Measurements from ENCODE around the gene FKRP. TPM values are rescaled to one million over a fixed set of nuclear protein-coding genes. Genes with fewer than 3 reads are reported as not detected.

FKRP gene
- polyA plus RNA-seq, 1 donor (not counting 4 experiments of a cell fraction or from before 2014, with no cell fraction given): 6.1 TPM

DNA sequence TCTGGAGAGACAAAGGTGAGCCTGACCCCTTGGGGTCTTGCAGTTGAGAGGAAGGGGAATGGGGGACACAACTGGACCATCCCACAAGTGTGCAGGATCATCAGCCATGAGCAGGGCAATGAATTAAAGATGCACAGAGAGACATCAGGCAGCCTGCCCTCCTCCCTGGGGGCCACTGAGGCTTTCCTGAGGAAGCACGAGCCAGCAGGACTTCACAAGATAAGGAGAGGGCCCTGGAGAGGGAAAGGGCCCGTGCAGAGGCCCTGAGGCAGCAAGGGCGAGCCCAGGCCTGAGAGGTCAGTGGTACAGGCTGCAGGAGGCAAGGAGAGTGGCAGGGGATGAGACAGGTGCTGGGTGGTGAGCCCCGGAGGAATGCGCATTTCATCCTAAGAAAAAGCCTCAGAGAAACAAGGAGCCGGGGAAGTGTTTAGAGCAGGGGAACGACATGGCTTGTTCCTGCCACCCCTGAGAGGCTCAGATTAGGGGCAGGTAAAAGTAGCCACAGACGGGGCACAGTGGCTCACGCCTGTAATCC, 19.9 kb upstream of the FKRP start:
- Histone ChIP-seq H3K79me2 (ENCODE audit: control insufficient read depth, insufficient read depth, low read length) (peaks cover 23% of the 10 kb centered on the region), H3K27me3 (ENCODE audit: control insufficient read depth, extremely low read depth, insufficient read depth, low read length) (no peaks in the 10 kb centered on the region), H2AFZ (ENCODE audit: control insufficient read depth, low read length) (no peak overlapping the region), H3K9ac (ENCODE audit: control insufficient read depth, extremely low read depth, insufficient read depth, low read length) (no peak overlapping the region), H3K36me3 (ENCODE audit: control insufficient read depth in 2 of 2, extremely low read depth in 1 of 2, insufficient read depth in 2 of 2, low read length in 2 of 2) (peaks cover 76 to 77% of the 10 kb centered on the region in 2 experiments), H3K9me1 (ENCODE audit: control insufficient read depth, extremely low read depth, insufficient read depth, low read length) (no peaks in the 10 kb centered on the region), H4K20me1 (ENCODE audit: control insufficient read depth, extremely low read depth, insufficient read depth, low read length) (peaks cover 31% of the 10 kb centered on the region), H3K4me2 (ENCODE audit: control insufficient read depth, extremely low read depth, insufficient read depth, low read depth, low read length) (no peak overlapping the region), H3K9me3 (ENCODE audit: control insufficient read depth, low read depth, low read length) (no peaks in the 10 kb centered on the region), H3K27ac (ENCODE audit: control insufficient read depth, insufficient read depth, low read length) (no peak overlapping the region), H3K4me3 (ENCODE audit: control insufficient read depth in 2 of 3, extremely low read depth in 1 of 3, insufficient read depth in 2 of 3, low read depth in 1 of 3, low read length in 3 of 3) (no peak overlapping the region), H3K4me1 (ENCODE audit: control insufficient read depth, extremely low read depth, insufficient read depth, low read length) (no peaks in the 10 kb centered on the region)
- DNase-seq (ENCODE audit: low read depth, low spot score): no peak
- dilution Hi-C loops (cut with MboI; ENCODE audit: extremely low pct_ligation_motif_present, low sequenced_read_pairs): no loop called here
- TF ChIP-seq CTCF (optimal IDR thresholded peaks at IDR 0.05 in 1 of 3, IDR thresholded peaks at IDR 0.05 in 1 of 3, conservative IDR thresholded peaks at IDR 0.05 in 1 of 3; ENCODE audit: extremely low read depth in 1 of 3, insufficient read depth in 2 of 3, low read length in 3 of 3) (no peak), EZH2 (IDR thresholded peaks at IDR 0.05; ENCODE audit: low read length) (no peak)
- FAIRE-seq: no peak

GRCh38 chr19:46726551-46726950, 19.3 kb upstream of the FKRP start:
- no peak overlapping the region for H3K4me2 ChIP-seq (ENCODE audit: control insufficient read depth, extremely low read depth, insufficient read depth, low read depth, low read length)
- H3K4me1 ChIP-seq (ENCODE audit: control insufficient read depth, extremely low read depth, insufficient read depth, low read length): peaks cover 4% of the 10 kb centered on the region
- no peak overlapping the region for H3K27ac ChIP-seq (ENCODE audit: control insufficient read depth, insufficient read depth, low read length)
- no peak overlapping the region for H3K9ac ChIP-seq (ENCODE audit: control insufficient read depth, extremely low read depth, insufficient read depth, low read length)
- H3K36me3 ChIP-seq (ENCODE audit: control insufficient read depth in 2 of 2, extremely low read depth in 1 of 2, insufficient read depth in 2 of 2, low read length in 2 of 2): peaks cover 71 to 72% of the 10 kb centered on the region in 2 experiments
- dilution Hi-C loops (cut with MboI; ENCODE audit: extremely low pct_ligation_motif_present, low sequenced_read_pairs): no loop called here
- DNase-seq (ENCODE audit: low read depth, low spot score) (no peak), FAIRE-seq (no peak)
- no peak overlapping the region for H3K4me3 ChIP-seq (ENCODE audit: control insufficient read depth in 2 of 3, extremely low read depth in 1 of 3, insufficient read depth in 2 of 3, low read depth in 1 of 3, low read length in 3 of 3)
- H2AFZ ChIP-seq (ENCODE audit: control insufficient read depth, low read length): no peak overlapping the region
- H4K20me1 ChIP-seq (ENCODE audit: control insufficient read depth, extremely low read depth, insufficient read depth, low read length): peaks cover 35% of the 10 kb centered on the region
- H3K9me3 ChIP-seq (ENCODE audit: control insufficient read depth, low read depth, low read length): no peaks in the 10 kb centered on the region
- no peaks in the 10 kb centered on the region for H3K9me1 ChIP-seq (ENCODE audit: control insufficient read depth, extremely low read depth, insufficient read depth, low read length)
- no peak for TF ChIP-seq CTCF (optimal IDR thresholded peaks at IDR 0.05 in 1 of 3, IDR thresholded peaks at IDR 0.05 in 1 of 3, conservative IDR thresholded peaks at IDR 0.05 in 1 of 3; ENCODE audit: extremely low read depth in 1 of 3, insufficient read depth in 2 of 3, low read length in 3 of 3)
- TF ChIP-seq EZH2 (IDR thresholded peaks at IDR 0.05; ENCODE audit: low read length): no peak
- no peaks in the 10 kb centered on the region for H3K27me3 ChIP-seq (ENCODE audit: control insufficient read depth, extremely low read depth, insufficient read depth, low read length)
- peaks cover 28% of the 10 kb centered on the region for H3K79me2 ChIP-seq (ENCODE audit: control insufficient read depth, insufficient read depth, low read length)
